Stimulated activated CD4-positive, alpha-beta T cell treated with anti-CD3 and anti-CD28 coated beads, Interleukin-15, amount 100 ng/mL, for 24 hours (primary cell): Measurements from ENCODE around the gene RASL12.

Experiments used
- DNase-seq: peaks from one replicate; pipeline ENCODE4 v3.0.0-alpha.2; 2020

The RASL12 gene

GRCh38 chr15:65072617-65073016 is 4.8 kb upstream of the RASL12 start:
- DNase-seq = no peak

- DNase-seq = no peak
These were observed 4.2 kb upstream of the RASL12 start for GRCh38 chr15:65072027-65072426.

- DNase-seq = no peak
These were observed 3.6 kb upstream of the RASL12 start for GRCh38 chr15:65071381-65071811.

DNA sequence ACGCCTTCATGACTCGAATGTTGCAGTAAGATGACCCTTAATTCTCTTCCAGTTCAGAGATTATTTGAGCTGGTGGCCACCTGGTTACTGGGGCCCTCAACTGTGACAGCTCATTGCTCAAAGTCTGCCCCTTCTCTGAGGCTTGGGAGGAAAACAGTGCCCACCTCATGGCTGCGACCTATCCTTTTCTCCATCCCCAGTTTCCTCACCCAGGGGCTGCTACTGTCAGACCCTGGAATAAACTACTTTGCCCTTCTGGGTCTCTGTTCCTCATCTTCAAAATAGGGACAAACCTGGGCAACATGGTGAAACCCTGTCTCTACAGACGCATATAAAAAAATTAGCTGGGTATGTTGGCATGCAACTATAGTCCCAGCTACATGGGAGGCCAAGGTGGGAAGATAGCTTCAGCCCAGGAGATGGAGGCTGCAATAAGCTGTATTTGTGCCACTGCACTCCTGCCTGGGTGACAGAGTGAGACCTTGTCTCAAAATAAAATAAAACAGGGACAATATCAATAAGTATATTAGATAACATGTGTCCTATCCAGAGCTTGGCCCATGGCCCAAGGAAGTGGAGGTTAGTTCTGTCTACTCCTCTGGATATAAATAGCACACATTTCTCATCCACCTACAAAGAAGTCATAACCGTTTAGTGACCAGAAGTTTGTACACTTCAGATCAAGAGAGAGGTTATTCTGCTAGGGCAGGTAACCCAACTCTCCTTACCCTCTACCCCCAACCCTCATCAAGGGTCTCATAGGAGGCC is 2.2 kb upstream of the RASL12 start:
- DNase-seq = no peak

DNA sequence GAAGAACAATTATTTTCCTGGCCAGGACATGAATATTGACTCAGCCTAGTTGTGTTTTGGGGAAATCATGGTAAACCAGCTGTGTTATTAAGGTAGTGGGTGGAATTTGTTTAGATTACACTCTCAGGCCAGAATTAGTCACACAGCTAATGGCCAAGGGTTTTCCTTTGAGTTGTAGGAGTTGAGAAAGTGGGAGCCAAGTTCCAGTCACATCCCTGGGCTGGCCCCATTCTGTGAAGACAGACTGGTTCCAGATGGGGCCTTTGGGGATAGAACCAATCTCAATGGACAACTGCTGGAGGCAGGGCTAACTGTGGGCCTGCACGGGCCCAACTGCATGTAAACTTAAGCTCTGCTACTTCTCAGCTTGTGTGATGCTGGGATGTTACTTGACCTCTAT is 1.4 kb upstream of the RASL12 start:
- no peak for DNase-seq

DNA sequence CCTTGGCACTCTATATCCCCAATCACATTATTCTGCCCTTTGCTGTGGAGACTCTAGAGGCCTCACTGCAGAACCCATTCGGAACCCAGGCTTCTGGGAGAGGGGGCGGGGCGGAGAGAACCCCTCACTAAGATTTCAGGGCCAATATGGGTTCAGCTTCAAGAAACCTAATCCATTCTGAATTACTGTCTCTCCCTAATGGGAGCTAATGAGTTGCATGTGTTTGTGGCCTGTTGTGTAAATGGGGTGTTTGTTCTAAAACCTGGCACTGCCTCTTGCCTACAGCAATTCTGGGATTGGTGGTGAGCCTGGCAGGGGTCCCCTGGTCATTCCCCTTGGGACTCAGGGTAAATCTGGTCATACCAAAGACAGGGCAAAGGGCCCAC is 605 bp upstream of the RASL12 start:
- no peak for DNase-seq

DNA sequence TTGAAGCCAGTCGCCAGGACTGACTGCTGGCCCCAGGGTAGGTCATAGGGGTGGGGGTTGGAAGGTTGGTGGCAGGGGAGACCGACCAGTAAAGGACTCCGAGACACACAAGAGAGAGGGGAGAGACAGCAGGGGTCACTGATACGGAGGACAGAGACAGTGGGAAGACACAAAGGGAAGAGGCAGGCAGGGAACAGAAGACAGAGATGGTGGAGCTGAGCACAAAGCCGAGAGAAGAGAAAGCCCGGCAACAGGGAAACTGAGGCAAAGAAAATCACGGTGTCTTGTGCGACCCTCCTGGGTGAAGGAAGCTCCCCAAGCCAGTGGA is 510 bp downstream of the RASL12 start:
- no peak for DNase-seq

GRCh38 chr15:65066635-65067316 is 1.0 kb downstream of the RASL12 start:
- DNase-seq = no peak

DNA sequence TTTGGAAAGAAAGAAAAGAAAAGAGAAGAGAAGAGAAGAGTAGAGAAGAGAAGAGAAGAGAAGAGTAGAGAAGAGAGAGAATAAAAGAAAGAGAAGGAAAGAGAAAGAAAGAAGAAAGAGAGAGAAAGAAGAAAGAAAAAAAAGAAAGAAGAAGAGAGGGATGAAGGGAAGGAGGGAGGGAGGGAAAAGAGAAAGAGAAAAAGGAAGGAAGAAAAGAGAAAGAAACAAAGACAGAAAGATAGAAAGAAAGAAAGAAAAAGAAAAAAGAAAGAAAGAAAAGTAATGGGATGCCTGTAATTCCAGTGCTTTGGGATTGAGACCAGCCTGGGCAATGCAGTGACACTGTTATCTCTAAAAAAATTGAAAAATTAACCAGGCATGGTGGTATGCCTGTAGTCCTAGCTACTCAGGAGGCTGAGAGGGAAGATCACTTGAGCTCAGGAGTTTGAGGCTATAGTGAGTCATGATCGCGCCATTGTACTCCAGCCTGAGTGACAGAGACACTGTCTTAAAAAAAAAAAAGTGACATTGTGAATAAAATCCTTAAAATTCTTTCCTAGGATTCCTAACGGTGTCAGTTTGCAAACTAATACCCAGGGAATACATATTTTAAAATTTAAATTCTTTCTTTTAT is 1.7 kb downstream of the RASL12 start:
- DNase-seq = no peak

DNA sequence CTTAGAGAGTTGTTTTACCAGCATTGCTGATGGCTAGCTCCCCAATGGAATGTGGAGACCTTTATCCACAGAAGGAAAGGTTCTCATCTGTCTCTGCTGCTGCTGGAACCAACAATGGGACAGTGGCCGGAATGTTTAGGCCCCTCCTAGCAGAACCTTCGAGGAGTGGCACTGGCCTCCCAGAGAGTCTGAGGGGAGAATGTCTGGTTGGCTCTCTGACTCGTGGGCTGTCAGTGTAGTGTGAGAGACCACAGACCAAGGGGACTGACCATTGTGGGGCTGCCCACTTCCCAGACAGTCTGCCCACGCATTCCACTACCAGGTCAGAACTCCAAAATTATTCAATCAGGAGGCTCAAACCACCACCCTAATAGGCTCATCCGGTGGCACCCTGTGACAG is 5.1 kb downstream of the RASL12 start:
- DNase-seq = no peak

DNA sequence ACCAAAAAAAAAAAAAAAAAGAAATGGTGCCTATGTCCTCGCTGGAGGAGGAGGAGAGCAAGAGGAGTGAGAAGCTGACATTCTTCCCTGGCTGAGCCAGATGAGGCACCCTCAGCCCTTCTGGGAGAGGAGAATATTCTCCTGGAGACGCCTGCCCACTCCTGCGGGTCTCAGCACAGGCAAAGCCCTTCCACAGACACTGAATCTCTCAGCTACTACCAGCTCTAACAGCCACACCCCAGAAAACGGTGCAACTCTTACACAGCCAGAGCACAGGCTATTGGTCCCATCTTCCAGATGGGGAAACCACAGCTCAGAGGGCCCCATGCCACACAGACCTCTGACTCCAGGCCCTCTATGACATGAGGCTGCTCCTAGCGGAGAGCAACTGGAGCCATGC is 5.7 kb downstream of the RASL12 start:
- DNase-seq = no peak

GRCh38 chr15:65060641-65061397 is 7.0 kb downstream of the RASL12 start:
- DNase-seq = no peak

DNA sequence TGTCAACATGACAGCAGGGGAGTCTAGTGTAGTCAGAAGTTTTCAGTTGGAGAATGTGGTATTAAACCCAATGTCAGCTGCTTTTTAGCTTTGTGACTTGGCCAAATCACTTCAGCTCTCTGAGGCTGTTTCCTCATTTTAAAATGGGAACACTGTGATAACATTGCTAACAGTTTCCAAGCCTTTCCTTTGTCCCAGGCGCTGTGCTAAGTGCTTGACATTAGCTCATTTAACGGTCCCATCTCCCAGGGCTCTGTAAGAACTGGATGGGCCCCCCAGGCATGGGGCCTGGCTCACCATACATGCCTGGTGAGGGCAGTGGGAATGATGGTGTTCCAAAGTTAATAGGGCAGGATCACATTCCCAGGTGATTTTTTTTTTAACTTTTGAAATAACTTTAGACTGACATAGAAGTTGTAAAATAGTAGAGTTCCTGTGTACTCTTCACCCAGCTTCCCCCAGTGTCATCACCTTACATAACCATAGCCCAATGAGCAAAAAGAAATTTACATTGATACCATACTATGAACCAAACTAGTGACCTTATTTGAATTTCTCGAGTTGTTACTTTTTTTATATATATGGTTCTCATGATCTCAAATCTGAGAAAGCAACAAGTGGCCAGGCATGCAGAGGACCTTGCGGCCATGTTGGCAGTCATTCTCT is 7.7 kb downstream of the RASL12 start:
- no peak for DNase-seq

- no peak for DNase-seq
These were observed 8.4 kb downstream of the RASL12 start for GRCh38 chr15:65059369-65059750.

GRCh38 chr15:65058394-65059368 is 9.1 kb downstream of the RASL12 start:
- DNase-seq = no peak

GRCh38 chr15:65057549-65057940 is 10.2 kb downstream of the RASL12 start:
- DNase-seq = no peak

GRCh38 chr15:65056868-65057548 is 10.8 kb downstream of the RASL12 start:
- no peak for DNase-seq

- DNase-seq = no peak
These were observed 11.7 kb downstream of the RASL12 start for GRCh38 chr15:65056106-65056505.

- no peak for DNase-seq
These were observed 12.5 kb downstream of the RASL12 start for GRCh38 chr15:65055201-65055870.
